Neural cell (in vitro differentiated cells): ENCODE results near the gene KIFC3.

Experiments
- EP300 ChIP-seq: fragments of 450-650 bp; conservative IDR thresholded peaks from 2 replicates; pipeline ENCODE4 v1.6.1; 2014; ENCODE audit warnings: antibody characterized with exemption, mild to moderate bottlenecking, moderate library complexity; ENCODE audit not compliant: poor library complexity, severe bottlenecking
- EZH2 ChIP-seq: fragments of 200-600, 300-800 bp; shearing (Covaris generic), sonication (generic); IDR thresholded peaks from 2 replicates; pipeline ENCODE4 v1.6.1; 2014; ENCODE audit warnings: antibody characterized with exemption, low read length, borderline replicate concordance, mild to moderate bottlenecking; ENCODE audit not compliant: insufficient read depth, poor library complexity, severe bottlenecking
- MXI1 ChIP-seq: fragments of 450-650 bp; conservative IDR thresholded peaks from 2 replicates; pipeline ENCODE4 v1.6.1; 2014; ENCODE audit warnings: antibody characterized with exemption, mild to moderate bottlenecking; ENCODE audit not compliant: poor library complexity, severe bottlenecking
- POLR2AphosphoS5 ChIP-seq: IDR thresholded peaks from 2 replicates; pipeline ENCODE4 v1.6.1; 2012
- TAF1 ChIP-seq: IDR thresholded peaks from 2 replicates; pipeline ENCODE4 v1.6.1; 2012; ENCODE audit warnings: low read depth
- TF ChIP-seq, protein P1 (sequence below): fragments of 450-650 bp; IDR thresholded peaks from 2 replicates; pipeline ENCODE4 v1.5.1; 2014; ENCODE audit warnings: antibody characterized with exemption, mild to moderate bottlenecking, moderate library complexity; ENCODE audit not compliant: poor library complexity, severe bottlenecking

DNA sequence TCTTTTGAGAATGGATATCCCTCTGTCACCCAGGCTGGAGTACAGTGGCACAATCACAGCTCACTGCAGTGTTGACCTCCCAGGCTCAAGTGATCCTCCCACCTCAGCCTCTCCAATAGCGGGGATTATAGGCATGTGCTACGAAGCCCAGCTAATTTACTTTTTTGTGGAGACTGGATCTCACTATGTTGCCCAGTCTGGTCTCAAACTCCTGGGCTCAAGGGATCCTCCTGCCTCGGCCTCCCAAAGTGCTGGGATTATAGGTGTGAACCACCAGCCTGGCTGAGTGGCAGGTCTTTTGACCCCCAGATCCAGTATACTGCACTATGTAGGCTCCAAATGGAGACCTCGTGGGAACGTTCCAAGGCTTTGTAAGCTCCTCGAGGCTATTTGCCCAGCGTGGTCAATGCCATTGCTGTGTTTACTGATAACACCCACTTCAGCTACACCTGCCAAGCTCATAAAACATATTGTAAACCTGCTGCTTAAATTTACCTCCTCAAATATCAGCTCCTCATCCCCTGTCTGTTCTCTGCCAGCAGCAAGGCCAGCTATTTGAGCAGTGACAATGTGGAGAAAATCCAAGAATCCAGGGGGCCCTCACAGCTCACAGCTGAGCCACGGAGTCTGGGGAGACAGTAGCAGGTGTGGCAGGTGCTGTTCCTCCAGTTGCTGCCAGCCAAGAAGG lies 16.2 kb upstream of the KIFC3 start:
- no peak for TF ChIP-seq EP300
- TF ChIP-seq POLR2AphosphoS5 = no peak
- TF ChIP-seq, protein P1, sequence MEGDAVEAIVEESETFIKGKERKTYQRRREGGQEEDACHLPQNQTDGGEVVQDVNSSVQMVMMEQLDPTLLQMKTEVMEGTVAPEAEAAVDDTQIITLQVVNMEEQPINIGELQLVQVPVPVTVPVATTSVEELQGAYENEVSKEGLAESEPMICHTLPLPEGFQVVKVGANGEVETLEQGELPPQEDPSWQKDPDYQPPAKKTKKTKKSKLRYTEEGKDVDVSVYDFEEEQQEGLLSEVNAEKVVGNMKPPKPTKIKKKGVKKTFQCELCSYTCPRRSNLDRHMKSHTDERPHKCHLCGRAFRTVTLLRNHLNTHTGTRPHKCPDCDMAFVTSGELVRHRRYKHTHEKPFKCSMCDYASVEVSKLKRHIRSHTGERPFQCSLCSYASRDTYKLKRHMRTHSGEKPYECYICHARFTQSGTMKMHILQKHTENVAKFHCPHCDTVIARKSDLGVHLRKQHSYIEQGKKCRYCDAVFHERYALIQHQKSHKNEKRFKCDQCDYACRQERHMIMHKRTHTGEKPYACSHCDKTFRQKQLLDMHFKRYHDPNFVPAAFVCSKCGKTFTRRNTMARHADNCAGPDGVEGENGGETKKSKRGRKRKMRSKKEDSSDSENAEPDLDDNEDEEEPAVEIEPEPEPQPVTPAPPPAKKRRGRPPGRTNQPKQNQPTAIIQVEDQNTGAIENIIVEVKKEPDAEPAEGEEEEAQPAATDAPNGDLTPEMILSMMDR = no peak
- no peak for TF ChIP-seq TAF1
- no peak for TF ChIP-seq MXI1
- TF ChIP-seq EZH2 = no peak
